ENCODE data around the gene SORL1.
"Not testable (repeated sequence)": the region's sequence is repeated elsewhere in the genome, so short reads cannot be mapped to it uniquely, and the experiment has no call there.

The SORL1 gene

GRCh38 chr11:121451986-121452608, at the start of gene SORL1:
TSS of gene SORL1 (plus strand) at chr11:121452314. CDS start at chr11:121452332, 18 bp downstream.
- DNase-seq (ENCODE audit: low read depth in 2 of 2), result peak; percentile 59 to 64

GRCh38 chr11:121405646-121406045, 46.5 kb upstream of the SORL1 start:
- DNase-seq (ENCODE audit: low read depth in 2 of 2), result no peak

- no peak for DNase-seq (ENCODE audit: low read depth in 2 of 2)
Measured at GRCh38 chr11:121406291-121406690, 45.8 kb upstream of the SORL1 start.

- no peak for DNase-seq (ENCODE audit: low read depth in 2 of 2)
Measured at GRCh38 chr11:121408830-121409229, 43.3 kb upstream of the SORL1 start.

GRCh38 chr11:121410041-121410440, 42.1 kb upstream of the SORL1 start:
- not testable (repeated sequence) for DNase-seq (ENCODE audit: low read depth in 2 of 2)

- DNase-seq (ENCODE audit: low read depth in 2 of 2), result not testable (repeated sequence)
Measured at GRCh38 chr11:121411330-121411729, 40.8 kb upstream of the SORL1 start.

GRCh38 chr11:121412000-121412587, 40.0 kb upstream of the SORL1 start:
- no peak for DNase-seq (ENCODE audit: low read depth in 2 of 2)

GRCh38 chr11:121412711-121413415, 39.3 kb upstream of the SORL1 start:
- no peak for DNase-seq (ENCODE audit: low read depth in 2 of 2)

- no peak for DNase-seq (ENCODE audit: low read depth in 2 of 2)
Measured at GRCh38 chr11:121414141-121414913, 37.8 kb upstream of the SORL1 start.

GRCh38 chr11:121415856-121416255, 36.3 kb upstream of the SORL1 start:
- DNase-seq (ENCODE audit: low read depth in 2 of 2), result no peak

- peak; percentile 47 to 58 for DNase-seq (ENCODE audit: low read depth in 2 of 2)
Measured at GRCh38 chr11:121417055-121417551, 35.0 kb upstream of the SORL1 start.

GRCh38 chr11:121417607-121418006, 34.5 kb upstream of the SORL1 start:
- DNase-seq (ENCODE audit: low read depth in 2 of 2), result no peak

GRCh38 chr11:121418625-121419114, 33.4 kb upstream of the SORL1 start:
- DNase-seq (ENCODE audit: low read depth in 2 of 2), result no peak

- DNase-seq (ENCODE audit: low read depth in 2 of 2), result no peak
Measured at GRCh38 chr11:121419836-121420235, 32.3 kb upstream of the SORL1 start.

GRCh38 chr11:121420398-121420797, 31.7 kb upstream of the SORL1 start:
- DNase-seq (ENCODE audit: low read depth in 2 of 2), result no peak

GRCh38 chr11:121421149-121421901, 30.8 kb upstream of the SORL1 start:
- DNase-seq (ENCODE audit: low read depth in 2 of 2), result no peak

- DNase-seq (ENCODE audit: low read depth in 2 of 2), result no peak
Measured at GRCh38 chr11:121422675-121423074, 29.4 kb upstream of the SORL1 start.

- DNase-seq (ENCODE audit: low read depth in 2 of 2), result no peak
Measured at GRCh38 chr11:121425828-121426227, 26.3 kb upstream of the SORL1 start.

GRCh38 chr11:121426476-121427399, 25.4 kb upstream of the SORL1 start:
- peak; percentile 40 to 45 for DNase-seq (ENCODE audit: low read depth in 2 of 2)

GRCh38 chr11:121427400-121427744, 24.7 kb upstream of the SORL1 start:
- DNase-seq (ENCODE audit: low read depth in 2 of 2), result no peak

All from stimulated activated CD8-positive, alpha-beta memory T cell treated with anti-CD3 and anti-CD28 coated beads, Interleukin-15, amount 100 ng/mL, for 48 hours (primary cell).